Activated T-helper 1 cell treated with anti-CD3 and anti-CD28 coated beads, Interleukin-12 subunit alpha, Interleukin-12 subunit beta, Interleukin-2, Interleukin-4 antibody, amounts not matched to agents 30 ng/mL and 10 ng/mL and 1 ng/mL, durations not matched to agents 14 hours and 24 hours and 36 hours (primary cell): ENCODE measurements around the gene NELFB. TPM values are rescaled to one million over a fixed set of nuclear protein-coding genes. Genes with fewer than 3 reads are reported as not detected.
A peak's percentile ranks its signal among the peaks of the same experiment; 100 is the strongest.
"Not testable (repeated sequence)": the region's sequence is repeated elsewhere in the genome, so short reads cannot be mapped to it uniquely, and the experiment has no call there.

Source experiments
- DNase-seq: peaks from one replicate; pipeline ENCODE4 v3.0.0; 2021; ENCODE audit warnings: low spot score
- H3K27ac Mint-ChIP-seq: one replicate; pipeline ENCODE4 v1.8.0; 2021; ENCODE audit warnings: mild to moderate bottlenecking, mixed read lengths
- H3K27me3 Mint-ChIP-seq: one replicate; pipeline ENCODE4 v1.8.0; 2022; ENCODE audit warnings: mild to moderate bottlenecking, moderate library complexity, mixed read lengths; ENCODE audit not compliant: insufficient read depth
- H3K36me3 Mint-ChIP-seq: one replicate; pipeline ENCODE4 v1.8.0; 2021; ENCODE audit warnings: low read depth, mixed read lengths
- H3K4me1 Mint-ChIP-seq: one replicate; pipeline ENCODE4 v1.8.0; 2021; ENCODE audit warnings: low read depth, mixed read lengths
- H3K4me3 Mint-ChIP-seq: one replicate; pipeline ENCODE4 v1.8.0; 2021; ENCODE audit warnings: mild to moderate bottlenecking, moderate library complexity, mixed read lengths
- H3K9me3 Mint-ChIP-seq: one replicate; pipeline ENCODE4 v1.8.0; 2021; ENCODE audit warnings: mixed read lengths
- intact Hi-C: fragments of 100-400 bp; cut with micrococcal nuclease; formaldehyde crosslinking; loops from one replicate; pipeline ENCODE4 v1.15.1; 2024
- total RNA-seq: library from RNA; stranded (reverse); gene quantifications from 2 replicates; pipeline ENCODE4 v1.2.3, GENCODE V29; 2022

Gene NELFB
- total RNA-seq, 1 donor from 2014 or later: 70.8 TPM

- no peaks in the 10 kb centered on the region for H3K9me3 Mint-ChIP-seq
- H3K4me3 Mint-ChIP-seq: no peak overlapping the region
- no peak overlapping the region for H3K27ac Mint-ChIP-seq
- intact Hi-C loops: no loop called here
- no peak for DNase-seq
- peaks cover 5% of the 10 kb centered on the region for H3K4me1 Mint-ChIP-seq
- H3K36me3 Mint-ChIP-seq: no peaks in the 10 kb centered on the region
- H3K27me3 Mint-ChIP-seq: peaks cover 2% of the 10 kb centered on the region
Observed at GRCh38 chr9:137252555-137253506, 2.3 kb upstream of the NELFB start.

GRCh38 chr9:137253717-137254623, 1.2 kb upstream of the NELFB start:
- Mint-ChIP-seq H3K4me3 (peak overlapping the region; percentile 87), H3K4me1 (peaks cover 5% of the 10 kb centered on the region), H3K36me3 (peaks cover 3% of the 10 kb centered on the region), H3K9me3 (no peaks in the 10 kb centered on the region), H3K27me3 (peaks cover 2% of the 10 kb centered on the region), H3K27ac (peak overlapping the region; percentile 87)
- intact Hi-C loops: no loop called here
- DNase-seq: no peak

- intact Hi-C loops: loop anchor here (1.0 kb wide), 6 partner anchors 14 to 296 kb away; partner anchors contain the start of genes ANAPC2, MRPL41, NDOR1 and SSNA1
- Mint-ChIP-seq H3K4me1 (peaks cover 5% of the 10 kb centered on the region), H3K9me3 (no peaks in the 10 kb centered on the region), H3K27me3 (peaks cover 2% of the 10 kb centered on the region), H3K27ac (peak overlapping the region; percentile 70), H3K4me3 (peak overlapping the region; percentile 90), H3K36me3 (peaks cover 7% of the 10 kb centered on the region)
- no peak for DNase-seq
Observed at GRCh38 chr9:137255448-137256114, 454 bp downstream of the NELFB start.

GRCh38 chr9:137256362-137256761, 1.2 kb downstream of the NELFB start:
- H3K36me3 Mint-ChIP-seq: peaks cover 7% of the 10 kb centered on the region
- no peaks in the 10 kb centered on the region for H3K9me3 Mint-ChIP-seq
- DNase-seq: no peak
- intact Hi-C loops: no loop called here
- peaks cover 2% of the 10 kb centered on the region for H3K27me3 Mint-ChIP-seq
- H3K4me3 Mint-ChIP-seq: peak overlapping the region; percentile 90
- no peak overlapping the region for H3K27ac Mint-ChIP-seq
- peaks cover 5% of the 10 kb centered on the region for H3K4me1 Mint-ChIP-seq

- intact Hi-C loops: no loop called here
- H3K36me3 Mint-ChIP-seq: peaks cover 11% of the 10 kb centered on the region
- peaks cover 5% of the 10 kb centered on the region for H3K4me1 Mint-ChIP-seq
- no peak for DNase-seq
- peak overlapping the region; percentile 90 for H3K4me3 Mint-ChIP-seq
- peaks cover 2% of the 10 kb centered on the region for H3K27me3 Mint-ChIP-seq
- H3K27ac Mint-ChIP-seq: peak overlapping the region; percentile 71
- no peaks in the 10 kb centered on the region for H3K9me3 Mint-ChIP-seq
Observed at GRCh38 chr9:137256856-137257255, 1.7 kb downstream of the NELFB start.

GRCh38 chr9:137262173-137262908, 7.2 kb downstream of the NELFB start:
- H3K36me3 Mint-ChIP-seq: peaks cover 12% of the 10 kb centered on the region
- intact Hi-C loops, H3K9me3 Mint-ChIP-seq, H3K27me3 Mint-ChIP-seq, H3K4me1 Mint-ChIP-seq, H3K27ac Mint-ChIP-seq, DNase-seq, H3K4me3 Mint-ChIP-seq: not testable (repeated sequence)

- peaks cover 15% of the 10 kb centered on the region for H3K36me3 Mint-ChIP-seq
- no peaks in the 10 kb centered on the region for H3K9me3 Mint-ChIP-seq
- no peak overlapping the region for H3K27ac Mint-ChIP-seq
- intact Hi-C loops: no loop called here
- no peaks in the 10 kb centered on the region for H3K4me1 Mint-ChIP-seq
- H3K4me3 Mint-ChIP-seq: no peak overlapping the region
- DNase-seq: no peak
- no peaks in the 10 kb centered on the region for H3K27me3 Mint-ChIP-seq
Observed at GRCh38 chr9:137262909-137263285, 7.8 kb downstream of the NELFB start.

GRCh38 chr9:137263506-137263905, 8.4 kb downstream of the NELFB start:
- intact Hi-C loops: no loop called here
- H3K4me1 Mint-ChIP-seq: no peaks in the 10 kb centered on the region
- no peaks in the 10 kb centered on the region for H3K9me3 Mint-ChIP-seq
- DNase-seq: no peak
- no peak overlapping the region for H3K4me3 Mint-ChIP-seq
- no peak overlapping the region for H3K27ac Mint-ChIP-seq
- no peaks in the 10 kb centered on the region for H3K27me3 Mint-ChIP-seq
- H3K36me3 Mint-ChIP-seq: peaks cover 17% of the 10 kb centered on the region

- no peaks in the 10 kb centered on the region for H3K4me1 Mint-ChIP-seq
- peaks cover 15% of the 10 kb centered on the region for H3K36me3 Mint-ChIP-seq
- H3K27ac Mint-ChIP-seq: no peak overlapping the region
- no peak for DNase-seq
- no peaks in the 10 kb centered on the region for H3K9me3 Mint-ChIP-seq
- H3K27me3 Mint-ChIP-seq: no peaks in the 10 kb centered on the region
- no peak overlapping the region for H3K4me3 Mint-ChIP-seq
- intact Hi-C loops: no loop called here
Observed at GRCh38 chr9:137264067-137264466, 8.9 kb downstream of the NELFB start.

GRCh38 chr9:137265496-137266161, 10.5 kb downstream of the NELFB start:
- Mint-ChIP-seq H3K27ac (no peak overlapping the region), H3K9me3 (no peaks in the 10 kb centered on the region), H3K36me3 (peaks cover 12% of the 10 kb centered on the region), H3K4me3 (no peak overlapping the region), H3K27me3 (no peaks in the 10 kb centered on the region), H3K4me1 (no peaks in the 10 kb centered on the region)
- intact Hi-C loops: no loop called here
- no peak for DNase-seq

- DNase-seq: no peak
- Mint-ChIP-seq H3K4me3 (no peak overlapping the region), H3K27me3 (no peaks in the 10 kb centered on the region), H3K36me3 (peaks cover 12% of the 10 kb centered on the region), H3K27ac (no peak overlapping the region), H3K4me1 (peaks cover under 1% of the 10 kb centered on the region), H3K9me3 (no peaks in the 10 kb centered on the region)
- intact Hi-C loops: no loop called here
Observed at GRCh38 chr9:137266162-137266527, 11.0 kb downstream of the NELFB start.
